ENCODE measurements around the gene P3H2.

Gene P3H2

GRCh38 chr3:189937302-189938127 is 183.2 kb downstream of the P3H2 start:
- no peak for DNase-seq

GRCh38 chr3:189936201-189936945 is 184.3 kb downstream of the P3H2 start:
- no peak for DNase-seq

DNA sequence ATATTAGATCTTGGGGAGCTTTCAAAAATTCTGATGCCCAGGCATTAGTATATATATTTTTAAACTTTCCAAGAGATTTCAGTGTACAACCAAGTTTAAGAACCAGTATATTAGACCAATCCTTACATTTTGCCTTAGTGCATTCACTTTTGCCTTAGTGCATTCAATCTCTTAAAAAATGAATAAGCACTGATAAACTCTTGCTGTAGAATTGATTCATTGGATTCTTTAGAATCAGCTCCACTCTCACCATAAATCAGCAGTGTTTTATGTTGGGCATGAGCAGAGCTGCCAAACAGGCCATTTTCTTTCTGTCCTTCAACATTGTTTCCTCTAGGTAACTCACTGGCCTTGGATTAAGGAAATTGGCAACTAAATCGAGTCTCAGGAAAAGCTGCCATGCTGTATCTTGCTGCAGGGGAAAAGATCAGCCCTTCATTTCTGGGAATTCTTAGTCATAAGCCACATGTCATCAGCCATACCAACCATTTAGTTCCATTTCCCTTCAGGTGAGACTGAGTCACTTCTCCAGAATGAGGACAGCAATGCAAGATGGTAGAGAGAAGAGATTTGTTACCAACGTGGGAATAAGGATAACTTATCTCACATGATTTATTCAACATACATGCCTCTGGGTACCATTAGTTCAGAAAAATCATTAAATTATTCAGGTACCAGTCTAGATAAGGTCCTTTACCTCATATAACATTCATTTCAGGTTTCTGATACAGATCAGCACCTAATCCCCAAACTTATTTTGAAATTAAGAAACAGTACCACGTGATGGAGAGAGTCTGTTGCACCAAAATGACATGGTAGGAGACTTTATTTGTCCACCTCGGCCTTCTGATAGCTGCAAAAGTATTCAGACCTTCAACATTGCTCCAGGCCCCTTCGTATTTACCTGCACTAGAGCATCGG is 192.5 kb downstream of the P3H2 start:
- DNase-seq = no peak

DNA sequence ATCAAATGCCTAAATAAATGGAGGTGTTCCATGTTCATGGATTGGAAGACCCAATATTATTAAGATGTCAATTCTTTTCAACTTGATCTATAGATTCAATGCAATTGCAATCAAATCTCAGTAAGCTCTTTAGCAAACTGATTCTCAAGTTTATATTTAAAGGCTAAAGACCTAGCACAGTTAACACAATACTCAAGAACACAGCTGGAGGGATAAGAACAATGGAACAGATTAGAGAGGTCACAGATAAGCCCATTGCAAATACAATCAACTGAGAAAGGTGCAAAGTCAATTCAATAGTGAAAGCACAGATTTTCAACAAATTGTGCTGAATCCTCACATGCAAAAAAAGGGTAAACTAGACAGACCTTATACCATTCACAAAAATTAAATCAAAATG is 198.9 kb downstream of the P3H2 start:
- no peak for DNase-seq

GRCh38 chr3:189914799-189915198 is 205.9 kb downstream of the P3H2 start:
- no peak for DNase-seq

GRCh38 chr3:189911001-189911400 is 209.7 kb downstream of the P3H2 start:
- DNase-seq = no peak

GRCh38 chr3:189909573-189909972 is 211.1 kb downstream of the P3H2 start:
- DNase-seq = no peak

DNA sequence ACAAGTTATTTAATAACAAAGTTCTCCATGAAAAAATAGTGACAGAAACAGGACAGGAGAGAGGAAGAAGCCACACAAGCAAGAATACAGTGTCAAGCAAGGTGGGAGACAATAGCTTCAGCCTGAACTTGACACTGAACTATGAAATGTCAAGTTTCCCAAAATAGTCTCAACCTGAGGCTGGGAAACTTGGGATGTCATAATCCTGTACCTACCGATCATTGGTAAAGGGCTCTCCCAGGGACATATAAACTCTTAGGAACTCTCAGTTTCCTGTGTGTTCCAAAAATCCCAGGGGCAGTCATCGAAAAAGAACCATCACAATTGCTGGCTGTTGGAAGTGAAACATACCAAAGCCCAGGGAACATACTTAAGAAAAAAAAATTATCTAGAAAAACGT is 211.6 kb downstream of the P3H2 start:
- no peak for DNase-seq

DNA sequence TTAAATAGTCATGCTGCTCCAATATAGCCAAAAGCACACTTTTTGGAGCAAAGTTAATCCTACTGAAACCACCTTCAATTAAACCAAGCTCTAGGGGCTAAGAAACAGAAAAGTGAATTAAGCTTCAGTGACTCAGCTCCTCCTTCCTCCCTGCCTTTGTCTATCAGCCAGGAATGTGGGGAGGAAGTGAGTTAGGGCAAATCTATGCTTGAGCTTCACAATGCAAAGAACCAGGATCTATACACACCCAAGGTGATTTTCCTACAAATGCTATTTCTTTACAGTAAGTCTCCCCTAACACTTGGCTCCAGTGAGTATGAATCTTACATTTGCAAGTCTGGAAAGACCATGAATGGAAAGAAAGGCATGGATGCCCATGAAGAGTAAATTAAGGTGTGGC is 212.1 kb downstream of the P3H2 start:
- no peak for DNase-seq

GRCh38 chr3:189907803-189908202 is 212.9 kb downstream of the P3H2 start:
- no peak for DNase-seq

All from NCI-H774 (cell line).